Umbilical cord (tissue), 2 donors: ENCODE results near the gene LPXN. TPM values are rescaled to one million over a fixed set of nuclear protein-coding genes. Genes with fewer than 3 reads are reported as not detected.

Experiments used
- DNase-seq: peaks from one replicate; pipeline ENCODE4 v3.0.0-alpha.2; 2015; ENCODE audit warnings: low spot score
- total RNA-seq: library from RNA; depleted of rRNA; stranded (reverse); fragments of >200 nt; gene quantifications from one replicate; pipeline ENCODE4 v1.2.3, GENCODE V29; 2014; ENCODE audit warnings: low replicate concordance; ENCODE audit not compliant: insufficient read depth

The LPXN gene
- total RNA-seq = 5.3 TPM

DNA sequence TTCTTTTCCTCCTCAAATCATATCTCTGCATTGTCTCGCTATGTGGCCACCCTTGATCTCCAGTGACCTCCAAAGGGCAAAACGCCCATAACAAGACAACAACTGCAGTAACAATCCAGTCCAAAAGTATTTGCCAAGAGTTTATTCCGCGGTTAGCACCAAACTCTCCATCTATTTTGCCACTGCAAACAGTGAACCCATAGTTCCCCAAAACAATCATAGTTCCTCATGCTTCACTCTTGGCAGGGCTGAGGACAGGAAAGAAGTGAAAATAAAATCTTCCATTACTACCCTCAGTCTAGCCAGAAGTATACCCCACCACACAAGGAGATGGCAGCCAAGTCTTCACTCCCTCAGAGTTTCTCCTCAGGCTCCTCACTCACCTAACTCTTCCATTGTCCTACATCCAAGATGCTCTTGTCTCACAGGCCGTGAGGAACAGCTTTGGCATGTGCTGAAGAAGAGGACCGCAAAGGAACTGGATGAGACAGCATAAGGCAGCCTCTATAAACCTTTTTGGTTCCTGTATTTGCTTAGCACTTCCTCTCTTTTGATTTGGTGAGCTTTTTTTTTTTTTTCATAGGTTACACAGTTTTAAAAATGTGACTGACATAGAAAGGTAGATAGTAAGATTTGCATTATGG lies at the start of gene LPXN:
Gene LPXN, minus strand, starts transcription at position 480 of the 644 bp plus-strand sequence. Its CDS starts 84 bp downstream, at position 396.
- DNase-seq = no peak

DNA sequence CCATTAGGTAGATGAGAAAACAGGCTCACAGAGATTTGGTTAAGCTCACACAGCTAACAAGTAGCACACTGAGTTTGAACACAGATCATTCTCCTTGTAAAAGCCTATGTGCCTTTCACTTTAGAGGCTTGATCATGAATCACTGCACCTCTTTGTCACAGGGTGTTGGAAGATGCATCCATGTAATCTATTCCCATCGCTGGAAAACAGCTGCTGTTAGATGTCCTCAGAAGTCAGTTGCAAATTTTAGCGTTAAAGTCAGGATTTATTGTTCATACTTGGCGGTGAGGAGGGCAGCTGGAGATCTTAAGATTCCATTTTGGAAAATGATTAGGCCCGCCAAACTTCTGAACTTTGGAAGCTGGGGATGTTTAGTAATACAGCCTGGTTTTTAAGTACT lies 49.4 kb upstream of the LPXN start:
- DNase-seq = no peak

DNA sequence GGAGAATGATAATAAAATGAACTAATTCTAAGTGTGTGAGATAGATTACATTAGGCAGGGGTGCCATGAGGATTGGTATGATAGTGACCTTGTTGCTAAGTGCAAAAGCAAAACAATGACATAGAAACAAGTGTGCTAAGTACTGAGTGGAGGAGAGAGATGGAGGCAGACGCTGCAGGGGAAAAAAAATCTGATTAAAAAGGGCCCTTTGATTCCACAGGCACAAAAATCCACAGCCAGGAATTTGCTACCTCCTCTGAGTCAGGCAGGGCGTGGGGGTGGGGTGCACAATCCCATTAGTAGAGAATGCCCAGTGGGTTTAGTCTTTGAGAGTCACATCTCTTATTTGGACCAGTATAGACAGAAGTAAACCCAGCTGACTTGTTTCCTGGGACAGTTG lies 46.7 kb upstream of the LPXN start, which contains the start of gene CNTF:
Gene CNTF, plus strand, starts transcription at position 322 of the 400 bp plus-strand sequence. CDS start 88 bp downstream, outside the sequence.
- no peak for DNase-seq

DNA sequence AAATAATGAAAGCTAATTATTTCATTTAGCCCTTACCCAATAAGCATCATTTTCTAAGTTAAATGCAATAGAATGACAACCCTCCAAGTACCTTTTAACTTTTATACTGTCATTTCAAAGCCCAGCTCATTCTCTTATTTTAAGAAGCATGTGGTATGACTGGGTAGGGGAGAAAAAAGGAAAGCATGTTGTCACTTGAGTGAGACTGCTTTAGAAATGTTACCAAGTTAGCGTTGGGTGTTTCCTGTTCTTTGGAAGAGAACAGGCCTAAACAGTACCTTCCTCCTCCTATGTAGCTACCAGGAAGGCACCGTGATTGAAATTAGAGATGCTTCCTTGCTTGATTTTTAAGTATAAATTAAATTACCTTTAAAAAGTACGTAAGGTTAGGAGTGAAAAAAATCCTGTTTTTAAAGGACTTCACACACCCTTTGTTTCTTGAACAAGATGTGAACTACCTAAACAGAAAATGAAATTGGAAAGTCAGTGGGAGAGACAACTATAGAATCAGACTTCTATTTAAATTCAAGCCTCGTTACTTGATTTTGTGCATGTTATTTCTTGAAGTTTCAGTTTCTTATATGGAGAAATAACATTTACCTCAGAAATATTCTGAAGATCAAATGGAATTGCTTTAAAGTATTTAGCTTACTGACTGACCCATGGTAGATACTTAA lies 46.1 kb upstream of the LPXN start:
- no peak for DNase-seq

DNA sequence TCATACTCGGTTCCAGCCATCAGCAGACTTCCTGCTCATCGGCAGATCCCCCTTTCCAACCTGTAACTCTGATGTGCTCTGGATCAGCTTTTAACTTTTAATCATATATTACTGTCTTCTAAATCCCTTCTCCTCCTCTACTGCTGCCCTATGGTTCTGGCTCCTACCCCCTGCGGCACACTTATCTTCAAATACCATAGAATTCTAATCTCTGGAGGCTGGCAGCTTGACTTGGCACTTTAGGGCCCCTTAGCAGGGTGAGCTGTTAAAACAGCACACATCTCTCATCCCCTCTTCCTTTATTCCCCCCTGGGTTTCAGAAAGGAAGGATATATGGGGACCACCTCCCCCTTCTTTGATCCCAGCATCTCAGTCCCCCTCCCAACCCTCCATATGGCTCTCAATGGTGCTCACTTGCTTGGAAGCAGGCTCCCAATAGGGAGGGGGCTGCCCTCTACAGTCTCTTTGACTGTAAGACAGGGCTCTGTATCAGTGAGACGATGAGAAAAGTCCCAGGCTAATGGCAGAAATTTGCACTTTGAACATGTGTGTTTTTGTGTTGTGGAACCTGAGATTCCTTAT lies 42.4 kb upstream of the LPXN start:
- DNase-seq = no peak

DNA sequence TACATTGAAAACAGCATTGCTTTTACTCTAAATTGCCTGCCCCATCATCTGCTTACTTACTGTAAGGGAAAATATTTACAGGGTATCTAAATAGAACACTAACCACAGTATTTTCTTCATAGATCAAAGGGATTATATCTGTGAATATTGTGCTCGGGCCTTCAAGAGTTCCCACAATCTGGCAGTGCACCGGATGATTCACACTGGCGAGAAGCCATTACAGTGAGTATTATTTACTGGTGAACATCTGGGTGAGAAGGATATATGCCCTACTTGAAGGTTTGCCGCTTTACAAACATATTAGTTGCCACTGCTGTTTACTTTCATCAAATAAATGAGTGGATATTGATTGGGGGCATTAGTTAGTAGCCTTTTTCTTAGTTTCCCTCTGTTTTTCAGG lies 40.9 kb upstream of the LPXN start:
- DNase-seq = peak; percentile 87

DNA sequence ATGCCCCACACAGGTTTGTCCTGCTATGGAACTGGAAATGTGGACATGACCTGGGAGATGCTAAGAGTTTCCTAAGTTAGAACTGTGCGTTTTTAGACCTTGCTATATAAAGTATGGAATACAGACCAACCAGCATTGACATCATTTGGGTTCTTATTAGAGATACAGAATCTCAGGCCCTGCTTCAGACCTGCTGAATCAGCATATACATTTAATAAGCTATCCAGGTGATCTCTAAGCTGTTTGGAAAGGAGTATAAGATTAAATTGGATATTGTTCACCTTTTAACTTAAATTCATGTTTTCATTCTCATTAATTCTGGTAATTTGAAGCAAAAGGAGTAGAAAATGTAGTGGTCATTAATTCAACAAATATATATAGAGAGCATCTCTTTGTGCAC lies 39.9 kb upstream of the LPXN start:
- no peak for DNase-seq

DNA sequence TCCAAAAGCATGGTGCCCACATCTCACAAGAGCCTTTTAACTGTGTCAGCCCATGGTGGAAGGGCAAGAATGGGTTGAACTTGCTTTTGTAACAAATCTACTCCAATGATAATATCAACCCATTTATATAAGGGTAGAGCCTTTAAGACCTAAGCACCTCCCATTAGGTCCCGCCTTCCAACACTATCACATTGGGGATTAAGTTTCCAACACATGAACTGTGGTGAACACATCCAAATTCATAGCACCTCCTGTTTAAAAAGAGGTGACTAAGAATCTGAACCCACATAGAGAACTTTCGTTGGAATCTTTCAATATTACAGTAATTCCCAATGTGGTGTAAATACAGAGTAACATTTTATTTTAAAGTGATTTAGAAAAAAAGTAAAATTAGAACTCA lies 37.6 kb upstream of the LPXN start:
- DNase-seq = no peak

DNA sequence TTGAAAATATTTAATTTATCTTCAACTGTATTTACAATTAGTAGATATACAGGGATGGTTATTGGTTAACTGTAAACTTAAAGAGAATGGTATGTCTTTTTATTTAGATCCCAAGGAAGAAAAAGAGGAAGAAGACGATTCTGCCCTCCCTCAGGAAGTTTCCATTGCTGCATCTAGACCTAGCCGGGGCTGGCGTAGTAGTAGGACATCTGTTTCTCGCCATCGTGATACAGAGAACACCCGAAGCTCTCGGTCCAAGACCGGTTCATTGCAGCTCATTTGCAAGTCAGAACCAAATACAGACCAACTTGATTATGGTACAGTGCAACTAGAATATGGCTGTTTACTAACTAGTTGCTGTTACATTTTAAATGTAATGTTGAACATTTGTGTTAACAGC lies 34.1 kb upstream of the LPXN start:
- DNase-seq = no peak

DNA sequence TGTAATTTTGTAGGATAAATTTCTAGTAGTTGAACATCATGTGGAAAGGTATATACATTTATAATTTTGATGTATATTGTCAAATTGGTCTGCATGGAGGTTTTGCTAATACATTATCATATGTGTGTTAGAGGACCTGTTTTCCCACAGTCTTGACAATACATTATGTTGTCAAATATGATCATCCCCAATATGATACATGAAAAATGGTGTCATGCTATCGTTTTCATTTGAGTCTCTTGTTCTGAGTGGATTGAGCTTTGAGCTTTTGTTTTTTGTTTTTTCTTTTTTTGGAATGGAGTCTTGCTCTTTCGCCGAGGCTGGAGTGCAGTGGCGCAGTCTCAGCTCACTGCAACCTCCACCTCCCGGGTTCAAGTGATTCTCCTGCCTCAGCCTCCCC lies 32.7 kb upstream of the LPXN start:
- no peak for DNase-seq

DNA sequence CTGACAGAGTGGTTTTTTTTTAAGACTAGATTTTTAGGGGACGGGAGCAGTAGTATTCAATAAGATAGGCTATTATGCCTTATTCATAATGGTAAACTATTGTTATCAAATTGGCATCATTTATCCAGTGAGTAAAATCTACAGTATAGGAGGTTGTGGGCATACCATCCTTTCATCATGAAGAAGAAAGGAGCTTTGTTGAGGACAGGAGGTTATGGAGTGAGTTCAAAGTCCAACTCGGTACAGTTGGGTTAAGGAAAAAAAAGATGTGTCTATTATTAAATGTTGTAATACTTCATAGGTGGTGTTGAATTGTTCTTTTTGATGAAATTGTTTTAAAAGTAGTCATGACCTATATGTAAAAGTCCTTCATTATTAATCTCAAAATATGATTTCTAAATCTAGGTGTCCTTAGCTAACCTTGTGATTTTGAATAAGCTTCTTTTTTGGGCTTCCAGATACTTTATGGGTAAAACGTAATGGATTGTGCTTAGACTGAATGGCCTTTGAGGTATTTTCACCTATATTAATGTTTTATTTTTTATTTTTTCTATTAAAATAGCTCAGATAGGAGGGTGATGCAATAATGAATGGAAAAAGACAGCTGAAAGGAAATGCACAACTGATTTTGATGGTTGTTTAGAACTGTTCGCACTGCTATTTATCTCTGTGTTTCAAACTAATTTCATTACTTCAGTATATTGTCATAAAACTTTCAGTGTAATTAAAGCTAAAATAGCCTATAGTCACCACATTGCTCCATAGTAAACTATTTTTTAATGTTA lies 31.5 kb upstream of the LPXN start:
- DNase-seq = no peak

DNA sequence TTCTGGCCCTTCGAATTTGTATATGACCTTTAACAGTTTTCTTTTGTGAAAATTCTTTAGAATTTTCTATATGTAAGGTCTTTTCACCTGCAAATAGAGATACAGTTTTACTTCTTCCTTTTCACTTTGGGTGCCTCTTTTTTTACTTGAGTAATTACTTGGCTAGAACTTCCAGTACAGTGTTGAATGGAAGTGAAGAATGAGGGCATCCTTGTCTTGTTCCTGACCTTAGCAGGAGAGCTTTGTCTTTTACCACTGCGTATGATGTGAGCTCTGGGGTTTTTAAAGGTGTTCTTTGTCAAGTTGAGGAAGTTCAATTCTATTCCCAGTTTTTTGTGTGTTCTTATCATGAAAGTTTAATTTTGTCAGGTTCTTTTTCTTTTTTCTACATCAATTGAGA lies 24.9 kb upstream of the LPXN start:
- no peak for DNase-seq

DNA sequence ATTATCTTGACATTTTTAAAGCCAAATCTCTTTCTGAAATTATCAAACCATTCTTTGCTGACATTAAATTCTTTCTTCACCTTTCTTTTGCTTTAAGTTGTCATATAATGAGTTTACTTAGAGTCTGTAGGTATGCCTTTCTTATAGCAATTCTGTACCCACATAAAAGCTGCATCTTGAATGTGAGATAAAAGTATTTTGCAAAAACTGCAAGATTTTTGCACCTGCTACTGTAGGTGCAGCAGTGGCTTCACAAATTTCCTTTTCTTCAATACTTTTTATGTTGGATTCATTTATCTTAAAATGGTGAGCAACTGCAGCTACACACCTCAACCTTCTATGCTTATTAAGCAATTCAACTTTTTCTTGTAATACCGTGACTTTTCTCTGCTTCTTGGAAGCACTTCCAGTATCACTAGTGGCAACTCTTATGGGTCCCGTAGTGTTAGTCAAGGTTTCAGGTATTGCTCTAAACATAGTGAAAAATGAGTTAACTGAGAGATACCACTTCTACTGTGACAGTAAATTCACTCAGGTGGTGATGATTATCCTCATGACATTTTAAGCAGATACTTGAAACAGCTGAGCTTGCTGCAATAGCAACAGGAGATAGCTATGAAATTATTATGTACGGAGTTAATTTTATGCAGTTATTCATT lies 22.0 kb upstream of the LPXN start:
- DNase-seq = no peak

DNA sequence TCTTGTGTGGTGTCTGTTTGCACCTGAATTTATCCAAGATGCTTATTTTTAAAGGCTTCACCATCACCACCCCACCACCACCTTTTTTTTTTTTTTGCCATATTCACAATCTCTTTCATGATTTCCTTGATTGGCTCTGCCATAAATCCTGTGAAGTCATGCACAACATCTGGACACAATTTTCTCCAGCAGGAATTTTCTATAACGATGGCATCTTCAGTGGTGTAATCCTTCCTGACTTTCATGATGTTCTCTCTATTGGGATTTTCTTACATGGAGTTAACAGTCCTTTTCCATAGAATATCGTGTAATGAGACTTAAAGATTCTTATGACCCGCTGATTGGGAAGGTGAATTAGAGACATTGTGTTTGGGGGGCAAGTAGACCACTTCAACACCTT lies 21.0 kb upstream of the LPXN start:
- DNase-seq = no peak

DNA sequence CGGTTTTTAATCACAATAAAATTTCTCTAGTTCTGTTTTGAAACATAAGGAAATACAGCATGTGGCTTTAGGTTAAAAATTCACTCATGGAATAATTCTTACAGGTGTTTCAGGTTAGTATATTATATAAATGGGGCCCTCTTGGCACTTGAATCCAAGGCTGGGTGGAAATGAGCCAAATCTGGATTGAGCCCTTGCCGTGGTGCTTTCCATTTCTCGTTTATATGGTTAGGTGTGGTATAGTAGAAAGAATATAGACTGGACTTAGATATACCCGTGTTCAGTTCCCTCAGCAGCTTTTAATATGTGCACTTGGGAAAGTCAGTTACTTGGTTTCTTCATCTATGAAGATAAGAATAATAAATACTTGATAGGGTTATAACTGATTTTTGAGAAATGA lies 19.2 kb upstream of the LPXN start:
- DNase-seq = no peak

DNA sequence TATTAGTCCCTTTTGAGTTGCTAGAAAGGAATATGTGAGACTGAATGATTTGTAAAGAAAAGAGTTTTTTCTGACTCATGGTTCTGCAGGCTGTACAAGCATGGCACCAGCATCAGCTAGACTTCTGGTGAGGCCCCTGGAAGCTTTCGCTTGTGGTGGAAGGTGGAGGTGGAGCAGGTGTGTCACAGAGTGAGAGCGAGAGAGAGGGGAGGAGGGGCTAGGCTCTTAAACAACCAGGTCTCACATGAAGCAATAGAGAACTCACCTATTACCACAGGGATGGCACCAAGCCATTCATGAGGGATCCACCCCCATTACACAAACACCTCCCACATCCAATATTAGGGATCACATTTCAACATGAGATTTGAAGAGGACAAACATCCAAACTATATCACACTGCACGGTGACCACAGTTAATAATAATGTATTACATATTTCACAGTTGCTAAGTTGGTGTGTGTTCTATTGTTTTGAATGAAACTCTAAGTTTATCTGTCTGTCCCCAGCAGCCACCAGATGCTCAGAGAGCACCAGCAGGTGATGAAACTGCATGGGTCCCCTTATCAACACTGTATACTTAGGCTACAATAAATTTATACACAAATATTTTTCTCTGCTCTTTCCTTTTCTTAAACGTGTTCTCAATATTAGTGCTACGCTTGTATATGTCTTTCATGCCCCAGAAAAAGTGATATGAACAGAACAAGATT lies 17.3 kb upstream of the LPXN start:
- no peak for DNase-seq

DNA sequence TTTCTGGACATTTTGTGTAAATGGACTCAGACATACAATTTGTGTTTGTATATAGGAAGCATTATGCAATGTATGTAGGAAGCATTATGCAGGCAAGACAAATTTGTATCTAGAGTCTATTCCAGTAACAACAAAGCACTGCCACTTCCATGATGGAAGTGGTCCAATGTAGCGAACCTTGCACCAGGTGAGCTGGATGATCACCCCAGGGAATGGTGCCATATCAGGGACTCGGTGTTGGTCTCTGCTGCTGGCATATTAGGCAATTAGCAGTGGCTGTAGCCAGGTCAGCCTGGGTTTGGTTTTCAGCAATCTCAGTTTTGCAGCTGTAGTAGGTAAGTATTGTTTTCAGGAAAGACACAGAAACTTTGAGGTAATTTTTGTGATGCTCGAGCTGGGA lies 16.0 kb upstream of the LPXN start:
- DNase-seq = no peak

DNA sequence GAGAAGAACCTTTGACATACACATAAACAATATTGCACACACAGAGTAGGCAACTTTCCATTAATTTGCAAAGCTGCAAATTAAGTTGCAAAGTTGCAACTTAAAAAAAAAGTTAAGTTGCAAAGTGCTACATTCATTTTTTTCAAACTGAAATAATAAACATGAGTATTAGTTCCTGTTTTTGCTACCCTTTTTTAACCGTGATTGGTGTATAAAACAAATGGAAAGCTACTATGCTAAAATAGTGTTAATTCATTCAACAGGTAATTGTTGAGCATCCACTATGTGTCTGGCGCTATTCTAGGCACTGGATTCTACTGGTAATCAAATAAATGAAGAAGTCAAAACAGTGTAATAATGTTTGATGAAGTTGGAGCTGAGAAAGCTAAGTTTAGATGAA lies 11.3 kb upstream of the LPXN start:
- no peak for DNase-seq

DNA sequence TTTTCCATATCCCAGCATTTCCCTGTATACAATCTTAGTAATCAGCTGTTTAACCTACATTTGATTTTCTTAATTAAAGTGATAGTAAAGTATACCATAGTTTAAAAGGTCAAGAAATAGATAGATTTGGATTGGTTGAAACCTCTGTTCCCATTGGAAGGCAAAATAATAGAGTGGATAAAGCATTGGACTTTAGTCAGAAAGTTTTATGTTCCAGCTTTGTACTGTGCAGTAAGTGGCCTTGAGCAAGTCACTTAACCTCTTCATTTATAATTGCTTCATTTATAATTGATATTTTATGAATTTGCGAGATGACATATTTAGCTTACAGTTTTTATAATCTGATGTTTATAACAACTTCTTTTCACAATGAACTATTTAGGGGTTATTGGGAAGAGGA lies 6.8 kb upstream of the LPXN start:
- DNase-seq = no peak

DNA sequence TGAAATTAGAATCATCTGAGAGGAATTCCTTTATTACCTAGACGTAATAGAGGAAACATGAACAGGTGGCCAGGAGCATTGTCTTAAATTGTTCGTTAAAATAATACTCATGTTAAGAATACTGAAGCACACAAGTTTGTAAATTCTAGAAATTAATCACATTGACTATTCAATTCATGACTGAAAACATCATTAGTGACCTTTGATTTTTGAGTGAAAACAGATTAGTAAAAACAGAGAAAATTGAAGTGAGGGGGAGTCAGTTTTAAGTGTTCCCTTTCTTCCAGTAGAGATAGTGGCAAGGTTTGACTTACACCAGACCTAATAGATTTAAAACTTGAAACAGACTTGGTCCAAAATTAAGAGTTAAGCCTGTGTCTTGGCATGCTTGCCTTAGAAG lies 4.7 kb upstream of the LPXN start:
- DNase-seq = no peak
